Smooth muscle cell (in vitro differentiated cells): Measurements from ENCODE around the gene MRPS21. TPM values are rescaled to one million over a fixed set of nuclear protein-coding genes. Genes with fewer than 3 reads are reported as not detected.
"Not testable (repeated sequence)": the region's sequence is repeated elsewhere in the genome, so short reads cannot be mapped to it uniquely, and the experiment has no call there.

Experiments used
- DNase-seq: peaks from one replicate; lab custom pipeline; 2025; ENCODE audit not compliant: unreplicated experiment; lab: John Stamatoyannopoulos, UW
- H2AFZ ChIP-seq: fragments of 200-600 bp; sonication (generic); 2 replicates; pipeline ENCODE4 v1.6.0; 2016; ENCODE audit warnings: antibody characterized with exemption, low read depth, mild to moderate bottlenecking
- H3F3A ChIP-seq: fragments of 200-600 bp; sonication (generic); 2 replicates; pipeline ENCODE4 v1.6.0; 2017; ENCODE audit warnings: antibody characterized with exemption, low read depth
- H3K27ac ChIP-seq: fragments of 200-600 bp; sonication (generic); 2 replicates; pipeline ENCODE4 v1.5.1; 2016; ENCODE audit warnings: low read depth, mild to moderate bottlenecking
- H3K27me3 ChIP-seq: fragments of 200-600 bp; sonication (generic); 2 replicates; pipeline ENCODE4 v1.6.1; 2016; ENCODE audit warnings: low read depth, mild to moderate bottlenecking
- H3K36me3 ChIP-seq: fragments of 200-600 bp; sonication (generic); 2 replicates; pipeline ENCODE4 v1.5.1; 2016; ENCODE audit warnings: low read depth
- H3K4me1 ChIP-seq: fragments of 200-600 bp; sonication (generic); 2 replicates; pipeline ENCODE4 v1.5.1; 2016; ENCODE audit warnings: low read depth
- H3K4me2 ChIP-seq: fragments of 200-600 bp; sonication (generic); 2 replicates; pipeline ENCODE4 v1.6.0; 2016; ENCODE audit warnings: mild to moderate bottlenecking
- H3K4me3 ChIP-seq: fragments of 200-600 bp; sonication (generic); 2 replicates; pipeline ENCODE4 v1.5.1; 2016; ENCODE audit warnings: mild to moderate bottlenecking
- H3K79me2 ChIP-seq: fragments of 200-600 bp; sonication (generic); 2 replicates; pipeline ENCODE4 v1.6.0; 2016; ENCODE audit warnings: low read depth, mild to moderate bottlenecking
- H3K9ac ChIP-seq: fragments of 200-600 bp; sonication (generic); 2 replicates; pipeline ENCODE4 v1.6.0; 2016; ENCODE audit warnings: low read depth
- H3K9me3 ChIP-seq: fragments of 200-600 bp; sonication (generic); replicated peaks from 2 replicates; pipeline ENCODE4 v1.5.1; 2016; ENCODE audit warnings: low read depth
- H4K20me1 ChIP-seq: fragments of 200-600 bp; sonication (generic); 2 replicates; pipeline ENCODE4 v1.6.0; 2016; ENCODE audit warnings: low read depth
- CTCF ChIP-seq: fragments of 200-600 bp; sonication (generic); IDR thresholded peaks from 2 replicates; pipeline ENCODE4 v1.5.1; 2017; ENCODE audit warnings: borderline replicate concordance, mild to moderate bottlenecking, antibody characterized with exemption; ENCODE audit not compliant: insufficient read depth, poor library complexity, severe bottlenecking
- WGBS: methylation state at CpG from one replicate; pipeline ENCODE4 v1.1.7; 2016; ENCODE audit warnings: low lambda C conversion rate; 5-methylcytosine and 5-hydroxymethylcytosine counted together
- polyA plus RNA-seq: library from polyadenylated mRNA; unstranded; fragments of >200 nt; fragmentation: Nextera tagmentation; extraction: Ambion mirVana; gene quantifications from 2 replicates; pipeline ENCODE4 v1.2.1, GENCODE V29; 2016
- total RNA-seq: library from RNA; depleted of rRNA; stranded (reverse); fragments of >200 nt; gene quantifications from 2 replicates; pipeline ENCODE4 v1.2.3, GENCODE V29; 2014

The MRPS21 gene
- total and polyA plus RNA-seq, 2 experiments from 2014 or later: 53.8 to 85.9 TPM

- no peaks in the 10 kb centered on the region for H3K9me3 ChIP-seq
- H3K27ac ChIP-seq: no peak overlapping the region
- no peak for DNase-seq
- H3K4me2 ChIP-seq: no peak overlapping the region
- no peak for TF ChIP-seq CTCF
- peaks cover 24% of the 10 kb centered on the region for H3K79me2 ChIP-seq
- 98% methylated on average over 2 of the region's 2 CpGs for WGBS
- peaks cover 2% of the 10 kb centered on the region for H4K20me1 ChIP-seq
- H2AFZ ChIP-seq: no peak overlapping the region
- H3K36me3 ChIP-seq: no peaks in the 10 kb centered on the region
- H3K9ac ChIP-seq: no peak overlapping the region
- no peak overlapping the region for H3K4me3 ChIP-seq
- no peaks in the 10 kb centered on the region for H3K27me3 ChIP-seq
- H3K4me1 ChIP-seq: peaks cover 4% of the 10 kb centered on the region
- no peaks in the 10 kb centered on the region for H3F3A ChIP-seq
Observed at GRCh38 chr1:150295476-150295875, 1.8 kb downstream of the MRPS21 start.

- H4K20me1 ChIP-seq: peaks cover 4% of the 10 kb centered on the region
- no peaks in the 10 kb centered on the region for H3K36me3 ChIP-seq
- WGBS: 100% methylated on average over 3 of the region's 3 CpGs
- H3K79me2 ChIP-seq: peaks cover 20% of the 10 kb centered on the region
- no peak overlapping the region for H3K9ac ChIP-seq
- no peaks in the 10 kb centered on the region for H3F3A ChIP-seq
- no peak overlapping the region for H3K27ac ChIP-seq
- no peak overlapping the region for H3K4me3 ChIP-seq
- no peak overlapping the region for H2AFZ ChIP-seq
- no peak for TF ChIP-seq CTCF
- H3K27me3 ChIP-seq: no peaks in the 10 kb centered on the region
- no peak for DNase-seq
- H3K9me3 ChIP-seq: no peaks in the 10 kb centered on the region
- no peak overlapping the region for H3K4me2 ChIP-seq
- H3K4me1 ChIP-seq: no peaks in the 10 kb centered on the region
Observed at GRCh38 chr1:150299716-150300115, 6.1 kb downstream of the MRPS21 start.

GRCh38 chr1:150302338-150302737, 8.7 kb downstream of the MRPS21 start:
- Histone ChIP-seq H2AFZ (no peak overlapping the region), H4K20me1 (peaks cover 4% of the 10 kb centered on the region), H3K4me1 (no peaks in the 10 kb centered on the region), H3K79me2 (peaks cover 6% of the 10 kb centered on the region), H3K9me3 (no peaks in the 10 kb centered on the region), H3K9ac (no peak overlapping the region), H3K27me3 (no peaks in the 10 kb centered on the region), H3K27ac (no peak overlapping the region), H3K4me2 (no peak overlapping the region), H3F3A (no peaks in the 10 kb centered on the region), H3K36me3 (no peaks in the 10 kb centered on the region), H3K4me3 (no peak overlapping the region)
- no peak for TF ChIP-seq CTCF
- no peak for DNase-seq
- WGBS: 95% methylated on average over 6 of the region's 6 CpGs

GRCh38 chr1:150302902-150303301, 9.2 kb downstream of the MRPS21 start:
- Histone ChIP-seq H3K4me1 (no peaks in the 10 kb centered on the region), H3F3A (peaks cover 4% of the 10 kb centered on the region), H2AFZ (no peak overlapping the region), H4K20me1 (peaks cover 4% of the 10 kb centered on the region), H3K4me3 (no peak overlapping the region), H3K36me3 (no peaks in the 10 kb centered on the region), H3K27me3 (no peaks in the 10 kb centered on the region), H3K9ac (no peak overlapping the region), H3K27ac (no peak overlapping the region), H3K9me3 (no peaks in the 10 kb centered on the region), H3K4me2 (no peak overlapping the region), H3K79me2 (peaks cover 6% of the 10 kb centered on the region)
- no peak for DNase-seq
- no peak for TF ChIP-seq CTCF
- 85% methylated on average over 2 of the region's 2 CpGs for WGBS

GRCh38 chr1:150308585-150308984, 14.9 kb downstream of the MRPS21 start:
- not testable (repeated sequence) for H3K4me3 ChIP-seq, H3K9ac ChIP-seq, DNase-seq, H3K79me2 ChIP-seq, H3K4me2 ChIP-seq, H3K36me3 ChIP-seq, H3K4me1 ChIP-seq, H3K27ac ChIP-seq, H2AFZ ChIP-seq, H3K27me3 ChIP-seq, H3K9me3 ChIP-seq, H4K20me1 ChIP-seq
- H3F3A ChIP-seq: peaks cover 12% of the 10 kb centered on the region
- WGBS: 96% methylated on average over 9 of the region's 9 CpGs
